LHCN-M2 (cell line): ENCODE data around the gene ATP5MC3. TPM values are rescaled to one million over a fixed set of nuclear protein-coding genes. Genes with fewer than 3 reads are reported as not detected.

Experiments used
- DNase-seq: peaks from one replicate; pipeline ENCODE4 v3.0.0-alpha.2; 2012; ENCODE audit warnings: low read depth
- total RNA-seq: library from RNA; depleted of rRNA; stranded (reverse); fragments of >200 nt; gene quantifications from 2 replicates; pipeline ENCODE4 v1.2.3, GENCODE V29; 2014

ATP5MC3 gene
- total RNA-seq, 1 experiment from 2014 or later = 215 TPM

DNA sequence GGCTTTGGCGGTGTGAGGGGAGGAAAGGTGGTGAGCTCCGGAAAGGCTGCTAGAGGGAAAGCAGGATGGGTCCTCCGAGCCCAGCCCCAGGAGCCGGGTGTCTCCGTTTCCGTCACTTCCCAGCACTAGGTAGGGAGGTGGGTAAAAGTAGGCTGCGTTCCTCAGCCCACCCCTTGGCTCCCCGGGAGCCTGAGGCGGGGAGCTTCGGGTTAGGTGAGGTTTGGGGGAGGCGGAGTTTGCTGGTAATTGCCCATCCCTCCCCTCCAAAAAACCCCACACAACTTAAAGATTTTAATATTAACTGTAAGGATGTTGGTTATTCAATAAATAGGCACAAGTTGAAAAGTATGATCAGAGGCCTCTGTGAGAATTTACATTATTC is 13.0 kb downstream of the ATP5MC3 start:
- DNase-seq = no peak

GRCh38 chr2:175167792-175168563 is 13.5 kb downstream of the ATP5MC3 start, which contains the start of gene ATF2:
Gene ATF2 (minus strand): TSS chr2:175168203. CDS start chr2:175136443, 31,760 bp downstream.
- DNase-seq = peak; percentile 100

GRCh38 chr2:175167076-175167791 is 14.3 kb downstream of the ATP5MC3 start:
- DNase-seq = peak; percentile 52

DNA sequence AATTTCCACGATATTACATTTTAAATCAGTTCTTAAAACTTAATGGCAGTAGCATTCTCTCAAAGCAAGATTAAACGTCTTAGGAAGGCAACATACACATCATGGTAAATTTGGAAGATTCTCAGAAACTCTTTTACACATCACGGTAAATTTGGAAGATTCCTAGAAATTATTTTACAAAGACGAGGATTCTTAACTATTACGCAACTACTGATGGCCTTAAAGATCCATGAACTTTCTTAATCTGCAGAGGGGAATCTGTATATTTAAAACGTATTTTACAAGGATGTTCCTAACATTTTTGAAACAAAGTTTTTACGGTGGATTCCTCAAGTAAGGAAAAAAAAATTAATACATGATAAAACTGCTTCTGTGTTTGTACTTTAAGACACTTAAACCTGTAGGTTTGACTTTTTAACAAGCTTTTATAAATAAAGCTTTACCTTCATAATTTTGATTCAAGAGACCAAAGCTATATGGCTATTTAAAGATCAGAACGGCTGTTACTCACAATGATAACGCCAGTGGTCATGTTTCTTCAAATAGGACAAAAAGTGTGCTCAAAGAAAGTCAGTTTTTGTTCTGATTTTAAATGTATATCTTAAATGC is 15.2 kb downstream of the ATP5MC3 start:
- DNase-seq = no peak

- no peak for DNase-seq
Observed at GRCh38 chr2:175164235-175164634, 17.3 kb downstream of the ATP5MC3 start.

DNA sequence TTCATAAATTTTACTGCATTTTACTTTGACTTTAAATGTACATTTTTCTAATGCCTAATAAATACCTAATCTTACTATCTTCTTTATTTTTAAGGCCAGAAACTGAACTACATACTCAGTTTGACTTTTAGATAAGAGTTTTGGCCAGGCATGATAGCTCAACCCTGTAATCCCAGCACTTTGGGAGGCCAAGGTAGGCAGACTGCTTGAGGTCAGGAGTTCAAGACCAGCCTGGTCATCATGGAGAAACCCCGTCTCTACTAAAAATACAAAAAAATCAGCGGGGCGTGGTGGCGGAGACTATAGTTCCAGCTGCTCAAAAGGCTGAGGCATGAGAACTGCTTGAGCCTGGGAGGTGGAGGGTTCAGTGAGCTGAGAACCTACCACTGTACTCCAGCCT is 22.6 kb downstream of the ATP5MC3 start:
- DNase-seq = no peak

- DNase-seq = no peak
Observed at GRCh38 chr2:175156534-175156933, 25.0 kb downstream of the ATP5MC3 start.

- peak; percentile 83 for DNase-seq
Observed at GRCh38 chr2:175154661-175155082, 26.8 kb downstream of the ATP5MC3 start.

DNA sequence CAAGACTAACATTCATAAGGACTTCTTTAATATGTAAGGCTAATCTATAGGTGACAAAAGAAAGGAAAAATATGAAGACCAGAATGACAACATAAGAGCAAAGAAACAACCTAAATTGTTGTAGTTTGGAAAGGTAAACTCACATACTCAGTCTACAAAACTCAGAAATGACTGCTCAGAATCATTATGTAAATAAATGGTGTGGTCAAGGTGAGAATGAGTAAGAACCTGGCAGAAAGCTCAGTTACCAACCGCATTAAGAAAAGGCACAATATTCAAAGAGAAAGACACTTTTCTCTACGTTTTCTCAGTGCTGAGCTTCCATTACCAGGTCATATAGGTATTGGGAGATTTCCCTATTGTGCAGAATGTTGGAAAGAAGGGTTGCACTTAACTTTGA is 29.3 kb downstream of the ATP5MC3 start:
- no peak for DNase-seq

GRCh38 chr2:175151791-175152190 is 29.7 kb downstream of the ATP5MC3 start:
- DNase-seq = no peak

GRCh38 chr2:175147186-175147585 is 34.3 kb downstream of the ATP5MC3 start:
- DNase-seq = peak; percentile 51

- DNase-seq = no peak
Observed at GRCh38 chr2:175143678-175144077, 37.8 kb downstream of the ATP5MC3 start.

DNA sequence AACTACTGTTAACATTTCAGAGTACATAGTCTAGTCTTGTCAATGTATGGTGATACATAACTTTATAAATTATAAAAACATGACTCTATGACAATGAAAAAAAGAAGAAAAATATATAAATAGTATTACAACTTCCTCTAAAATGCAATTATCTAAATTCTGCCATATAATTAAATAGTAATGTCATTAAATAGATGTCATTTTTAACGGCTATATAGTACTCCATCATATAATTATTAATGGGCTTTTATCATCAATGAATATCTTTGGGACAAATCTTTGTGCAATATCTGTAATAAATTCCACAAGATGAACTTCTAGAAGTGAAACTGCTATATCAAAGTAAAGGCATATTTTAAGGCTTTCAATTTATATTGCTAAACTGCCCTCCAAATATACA is 38.3 kb downstream of the ATP5MC3 start:
- no peak for DNase-seq

GRCh38 chr2:175140332-175140731 is 41.2 kb downstream of the ATP5MC3 start:
- DNase-seq = no peak

DNA sequence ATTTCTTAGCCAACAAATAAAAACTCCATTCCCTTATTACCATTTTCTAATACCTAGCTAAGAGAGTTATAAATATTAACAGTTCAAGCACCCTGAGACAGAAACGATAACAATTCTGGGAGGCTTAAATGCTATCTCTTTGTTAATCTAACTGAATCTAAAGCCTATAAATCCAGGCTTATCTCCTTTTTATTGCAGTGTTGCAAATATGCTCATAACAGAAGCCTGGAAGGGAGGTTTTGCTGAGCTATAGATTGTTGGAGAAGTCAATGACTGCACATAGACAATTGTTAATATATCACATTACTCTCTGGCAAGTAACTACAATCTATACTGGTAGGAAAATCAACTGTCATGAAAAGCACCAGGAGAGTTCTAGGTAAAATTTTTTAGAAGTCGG is 43.7 kb downstream of the ATP5MC3 start:
- DNase-seq = no peak

GRCh38 chr2:175136334-175137215 is 44.9 kb downstream of the ATP5MC3 start:
- DNase-seq = no peak

DNA sequence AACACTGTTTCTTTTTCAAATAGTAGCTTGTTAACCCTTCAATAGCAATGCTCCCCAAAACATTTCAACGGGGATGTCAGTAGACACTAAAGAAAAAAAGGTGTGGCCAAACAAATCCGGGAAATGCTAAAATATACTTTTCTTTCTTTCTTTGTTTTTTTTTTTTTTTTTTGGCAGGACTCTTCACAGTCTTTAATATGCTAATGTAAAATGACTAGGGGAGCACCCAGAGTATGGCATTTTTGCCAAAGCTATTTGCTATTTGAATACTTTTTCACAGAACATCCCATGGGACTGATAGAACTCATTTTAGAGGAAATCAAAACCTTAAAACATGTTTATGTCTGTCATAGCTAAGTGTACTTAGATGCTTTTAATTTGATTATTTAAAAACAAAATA is 45.6 kb downstream of the ATP5MC3 start:
- DNase-seq = no peak

GRCh38 chr2:175135177-175135576 is 46.3 kb downstream of the ATP5MC3 start:
- no peak for DNase-seq

DNA sequence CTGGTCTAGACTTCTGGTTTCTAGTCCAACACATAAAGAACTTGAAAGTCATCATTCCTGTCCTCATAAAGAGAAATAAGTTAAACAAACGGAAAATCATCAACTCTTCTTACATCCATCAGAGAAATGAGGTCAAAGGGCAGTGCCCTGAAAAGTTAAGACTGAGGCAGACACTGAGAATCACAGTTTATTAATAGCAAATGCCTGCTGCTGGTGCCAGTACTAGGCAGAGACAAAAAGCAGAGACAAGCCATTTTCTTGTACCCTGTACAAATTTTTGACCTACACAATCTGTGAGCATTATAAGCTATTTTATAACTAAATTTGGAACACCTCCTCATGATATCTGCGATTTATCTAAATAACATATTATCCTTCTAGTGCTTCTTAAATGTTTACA is 50.3 kb downstream of the ATP5MC3 start:
- no peak for DNase-seq

GRCh38 chr2:175126661-175127060 is 54.8 kb downstream of the ATP5MC3 start:
- no peak for DNase-seq
